Measurements from ENCODE around the gene STAT5B.
"Not testable (repeated sequence)": the region's sequence is repeated elsewhere in the genome, so short reads cannot be mapped to it uniquely, and the experiment has no call there.

The STAT5B gene

DNA sequence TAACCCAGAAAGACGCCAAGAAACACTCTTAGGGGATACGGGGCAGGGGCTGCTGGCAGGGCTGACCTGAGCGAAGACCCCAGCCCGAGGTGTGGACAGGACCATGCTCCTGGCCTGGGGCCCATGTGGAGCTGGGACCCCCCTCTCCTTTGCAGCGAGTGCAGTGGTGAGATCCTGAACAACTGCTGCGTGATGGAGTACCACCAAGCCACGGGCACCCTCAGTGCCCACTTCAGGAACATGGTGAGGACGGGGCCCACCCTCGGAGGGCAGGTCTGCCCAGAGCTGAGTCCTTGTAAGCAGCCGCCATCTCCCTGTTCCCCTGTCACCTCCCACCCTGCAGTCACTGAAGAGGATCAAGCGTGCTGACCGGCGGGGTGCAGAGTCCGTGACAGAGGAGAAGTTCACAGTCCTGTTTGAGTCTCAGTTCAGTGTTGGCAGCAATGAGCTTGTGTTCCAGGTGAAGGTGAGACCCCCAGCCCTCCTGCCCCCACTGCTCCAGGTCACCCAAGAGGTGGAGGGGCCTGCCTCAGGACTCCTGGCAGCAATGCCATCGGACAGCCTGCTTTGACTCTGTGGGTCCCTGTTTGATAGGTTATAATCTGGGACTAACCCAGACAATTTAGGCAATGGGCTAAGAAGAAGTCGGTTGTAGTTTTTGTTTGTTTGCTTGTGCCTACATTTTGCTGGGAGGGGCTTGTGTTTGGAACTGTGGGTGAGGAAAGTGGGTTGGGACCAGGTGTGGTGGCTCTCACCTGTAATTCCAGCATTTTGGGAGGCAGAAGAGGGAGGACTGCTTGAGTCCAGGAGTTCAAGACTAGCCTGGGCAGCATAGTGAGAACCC lies 28.2 kb upstream of the STAT5B start:
- Histone ChIP-seq H3K9ac (ENCODE audit: low read length) (no peak overlapping the region), H3K4me1 (ENCODE audit: control insufficient read depth, low read depth, low read length) (no peaks in the 10 kb centered on the region), H3K4me3 (ENCODE audit: low read length) (no peak overlapping the region), H3K9me3 (ENCODE audit: control insufficient read depth, low read depth, low read length) (no peaks in the 10 kb centered on the region), H3K27me3 (ENCODE audit: control insufficient read depth, insufficient read depth, low read length) (no peaks in the 10 kb centered on the region), H3K36me3 (ENCODE audit: control insufficient read depth, low read depth, low read length) (no peaks in the 10 kb centered on the region), H3K27ac (ENCODE audit: low read length) (no peak overlapping the region)

DNA sequence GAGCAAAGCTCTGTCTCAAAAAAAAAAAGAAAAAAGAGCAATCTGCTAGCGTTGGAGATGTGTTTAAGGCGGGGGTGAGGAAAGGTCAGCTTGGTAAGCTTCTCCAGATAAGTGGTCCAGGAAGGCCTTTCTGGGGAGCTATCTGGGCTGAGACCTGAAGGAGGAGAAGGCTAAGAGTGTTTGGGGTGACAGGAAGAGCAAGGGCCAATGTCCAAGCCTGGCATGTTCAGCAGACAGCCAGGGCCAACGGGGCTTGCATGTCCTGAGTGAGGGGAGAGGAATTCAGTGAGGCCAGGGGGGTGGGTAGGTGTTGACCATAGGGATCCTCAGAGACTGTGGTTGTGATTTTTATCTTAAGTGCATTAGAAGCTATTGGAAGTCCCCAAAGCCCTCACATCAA lies 27.5 kb upstream of the STAT5B start:
- H3K27ac ChIP-seq (ENCODE audit: low read length) = no peak overlapping the region
- no peak overlapping the region for H3K9ac ChIP-seq (ENCODE audit: low read length)
- no peaks in the 10 kb centered on the region for H3K4me1 ChIP-seq (ENCODE audit: control insufficient read depth, low read depth, low read length)
- no peak overlapping the region for H3K4me3 ChIP-seq (ENCODE audit: low read length)
- H3K36me3 ChIP-seq (ENCODE audit: control insufficient read depth, low read depth, low read length) = no peaks in the 10 kb centered on the region
- no peaks in the 10 kb centered on the region for H3K9me3 ChIP-seq (ENCODE audit: control insufficient read depth, low read depth, low read length)
- H3K27me3 ChIP-seq (ENCODE audit: control insufficient read depth, insufficient read depth, low read length) = no peaks in the 10 kb centered on the region

DNA sequence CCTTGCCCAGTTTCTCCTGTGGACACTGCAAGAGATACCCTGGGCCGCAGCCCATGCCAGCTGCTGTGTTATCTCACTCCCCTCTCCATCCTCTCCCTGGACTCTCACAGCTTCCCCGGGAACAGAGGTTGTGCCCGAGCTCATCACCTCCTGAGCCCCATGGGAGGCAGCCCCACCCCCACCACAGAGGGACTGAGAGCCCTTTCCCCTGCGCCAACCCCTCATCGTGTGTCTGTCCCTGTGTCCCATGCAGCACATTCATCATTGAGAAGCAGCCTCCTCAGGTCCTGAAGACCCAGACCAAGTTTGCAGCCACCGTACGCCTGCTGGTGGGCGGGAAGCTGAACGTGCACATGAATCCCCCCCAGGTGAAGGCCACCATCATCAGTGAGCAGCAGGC lies 24.8 kb upstream of the STAT5B start:
- H3K4me3 ChIP-seq (ENCODE audit: low read length) = no peak overlapping the region
- H3K9ac ChIP-seq (ENCODE audit: low read length) = no peak overlapping the region
- no peaks in the 10 kb centered on the region for H3K36me3 ChIP-seq (ENCODE audit: control insufficient read depth, low read depth, low read length)
- H3K9me3 ChIP-seq (ENCODE audit: control insufficient read depth, low read depth, low read length) = no peaks in the 10 kb centered on the region
- no peaks in the 10 kb centered on the region for H3K4me1 ChIP-seq (ENCODE audit: control insufficient read depth, low read depth, low read length)
- H3K27ac ChIP-seq (ENCODE audit: low read length) = no peak overlapping the region
- H3K27me3 ChIP-seq (ENCODE audit: control insufficient read depth, insufficient read depth, low read length) = no peaks in the 10 kb centered on the region

DNA sequence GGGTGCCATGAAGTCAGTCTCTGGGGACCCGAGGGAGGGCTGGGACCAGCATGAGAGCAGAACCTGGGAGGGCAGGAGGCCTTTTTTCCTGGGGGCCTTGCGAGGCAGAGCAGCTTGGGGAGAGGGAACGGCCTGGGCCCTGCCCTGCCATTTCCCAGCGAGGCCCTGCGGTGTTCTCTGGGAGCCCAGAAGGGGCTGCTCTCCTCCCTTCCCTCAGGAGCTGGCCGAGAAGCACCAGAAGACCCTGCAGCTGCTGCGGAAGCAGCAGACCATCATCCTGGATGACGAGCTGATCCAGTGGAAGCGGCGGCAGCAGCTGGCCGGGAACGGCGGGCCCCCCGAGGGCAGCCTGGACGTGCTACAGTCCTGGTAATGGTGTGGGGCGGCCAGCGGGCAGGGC lies 23.7 kb upstream of the STAT5B start:
- not testable (repeated sequence) for H3K4me1 ChIP-seq (ENCODE audit: control insufficient read depth, low read depth, low read length); H3K9ac ChIP-seq (ENCODE audit: low read length); H3K27ac ChIP-seq (ENCODE audit: low read length); H3K9me3 ChIP-seq (ENCODE audit: control insufficient read depth, low read depth, low read length); H3K36me3 ChIP-seq (ENCODE audit: control insufficient read depth, low read depth, low read length); H3K4me3 ChIP-seq (ENCODE audit: low read length); H3K27me3 ChIP-seq (ENCODE audit: control insufficient read depth, insufficient read depth, low read length)

DNA sequence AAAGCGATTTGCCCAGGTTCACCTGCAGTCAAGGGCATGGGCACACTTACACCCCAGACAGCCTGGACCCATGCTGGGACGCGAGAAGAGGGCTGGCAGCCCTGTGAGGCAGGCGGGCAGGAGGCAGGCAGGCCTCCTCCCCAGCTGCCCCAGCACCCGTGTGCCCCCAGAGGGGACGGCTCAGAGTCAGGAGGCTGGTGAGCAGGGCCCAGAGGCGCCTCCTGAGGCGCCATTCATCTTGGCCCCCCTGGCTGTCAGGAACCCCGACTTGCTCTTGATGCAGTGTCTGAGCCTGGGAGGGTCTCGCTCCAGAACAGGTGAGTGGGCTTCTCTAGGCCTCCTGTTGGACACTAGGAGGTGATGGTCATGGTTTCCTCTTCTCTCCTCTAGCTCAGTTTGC lies 23.2 kb upstream of the STAT5B start:
- H3K4me3 ChIP-seq (ENCODE audit: low read length); H3K36me3 ChIP-seq (ENCODE audit: control insufficient read depth, low read depth, low read length); H3K9ac ChIP-seq (ENCODE audit: low read length); H3K9me3 ChIP-seq (ENCODE audit: control insufficient read depth, low read depth, low read length); H3K27ac ChIP-seq (ENCODE audit: low read length); H3K4me1 ChIP-seq (ENCODE audit: control insufficient read depth, low read depth, low read length); H3K27me3 ChIP-seq (ENCODE audit: control insufficient read depth, insufficient read depth, low read length): not testable (repeated sequence)

DNA sequence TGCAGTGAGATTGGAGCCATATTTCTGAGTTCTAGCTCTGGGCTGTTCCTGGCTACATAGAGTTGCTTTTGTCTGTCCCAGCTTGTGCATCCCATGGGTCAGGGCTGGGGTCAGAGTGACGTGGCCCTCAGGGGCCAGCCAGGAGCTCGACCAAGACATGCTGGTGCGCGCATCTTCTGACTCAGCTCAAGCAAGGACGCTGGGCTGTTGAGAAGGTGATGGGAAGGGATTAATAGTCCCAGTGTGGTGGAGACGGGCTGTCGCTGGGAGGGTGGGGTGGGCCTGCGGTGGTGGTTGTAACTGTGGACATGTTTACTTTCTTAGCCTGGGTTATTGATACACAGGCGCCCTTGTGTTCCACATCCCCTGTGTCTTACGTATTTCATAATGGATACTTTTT lies 21.6 kb upstream of the STAT5B start:
- not testable (repeated sequence) for H3K4me1 ChIP-seq (ENCODE audit: control insufficient read depth, low read depth, low read length); H3K27me3 ChIP-seq (ENCODE audit: control insufficient read depth, insufficient read depth, low read length); H3K9me3 ChIP-seq (ENCODE audit: control insufficient read depth, low read depth, low read length); H3K27ac ChIP-seq (ENCODE audit: low read length); H3K36me3 ChIP-seq (ENCODE audit: control insufficient read depth, low read depth, low read length); H3K9ac ChIP-seq (ENCODE audit: low read length); H3K4me3 ChIP-seq (ENCODE audit: low read length)

DNA sequence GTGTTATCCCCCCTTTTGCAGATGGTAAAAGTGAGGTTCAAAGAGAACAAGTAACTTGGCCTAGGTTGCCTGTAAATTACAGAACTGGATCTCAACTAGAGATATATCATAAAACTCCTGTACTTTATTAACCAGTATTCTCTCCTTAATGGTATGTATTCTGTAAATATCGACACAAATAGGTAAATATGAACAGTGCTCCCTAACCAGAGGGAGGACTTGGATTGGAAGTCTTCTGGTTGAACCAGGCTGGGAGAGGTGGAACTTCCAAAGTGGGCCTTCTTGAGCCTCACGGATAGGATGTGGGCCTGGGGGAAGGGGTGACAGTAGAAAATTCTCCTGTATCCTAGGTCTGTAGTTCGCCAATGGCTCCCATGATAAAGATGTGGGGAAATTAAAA lies 19.8 kb upstream of the STAT5B start:
- H3K4me3 ChIP-seq (ENCODE audit: low read length) = no peak overlapping the region
- H3K27me3 ChIP-seq (ENCODE audit: control insufficient read depth, insufficient read depth, low read length) = no peaks in the 10 kb centered on the region
- no peaks in the 10 kb centered on the region for H3K9me3 ChIP-seq (ENCODE audit: control insufficient read depth, low read depth, low read length)
- no peak overlapping the region for H3K27ac ChIP-seq (ENCODE audit: low read length)
- H3K36me3 ChIP-seq (ENCODE audit: control insufficient read depth, low read depth, low read length) = no peaks in the 10 kb centered on the region
- H3K4me1 ChIP-seq (ENCODE audit: control insufficient read depth, low read depth, low read length) = no peaks in the 10 kb centered on the region
- H3K9ac ChIP-seq (ENCODE audit: low read length) = no peak overlapping the region

DNA sequence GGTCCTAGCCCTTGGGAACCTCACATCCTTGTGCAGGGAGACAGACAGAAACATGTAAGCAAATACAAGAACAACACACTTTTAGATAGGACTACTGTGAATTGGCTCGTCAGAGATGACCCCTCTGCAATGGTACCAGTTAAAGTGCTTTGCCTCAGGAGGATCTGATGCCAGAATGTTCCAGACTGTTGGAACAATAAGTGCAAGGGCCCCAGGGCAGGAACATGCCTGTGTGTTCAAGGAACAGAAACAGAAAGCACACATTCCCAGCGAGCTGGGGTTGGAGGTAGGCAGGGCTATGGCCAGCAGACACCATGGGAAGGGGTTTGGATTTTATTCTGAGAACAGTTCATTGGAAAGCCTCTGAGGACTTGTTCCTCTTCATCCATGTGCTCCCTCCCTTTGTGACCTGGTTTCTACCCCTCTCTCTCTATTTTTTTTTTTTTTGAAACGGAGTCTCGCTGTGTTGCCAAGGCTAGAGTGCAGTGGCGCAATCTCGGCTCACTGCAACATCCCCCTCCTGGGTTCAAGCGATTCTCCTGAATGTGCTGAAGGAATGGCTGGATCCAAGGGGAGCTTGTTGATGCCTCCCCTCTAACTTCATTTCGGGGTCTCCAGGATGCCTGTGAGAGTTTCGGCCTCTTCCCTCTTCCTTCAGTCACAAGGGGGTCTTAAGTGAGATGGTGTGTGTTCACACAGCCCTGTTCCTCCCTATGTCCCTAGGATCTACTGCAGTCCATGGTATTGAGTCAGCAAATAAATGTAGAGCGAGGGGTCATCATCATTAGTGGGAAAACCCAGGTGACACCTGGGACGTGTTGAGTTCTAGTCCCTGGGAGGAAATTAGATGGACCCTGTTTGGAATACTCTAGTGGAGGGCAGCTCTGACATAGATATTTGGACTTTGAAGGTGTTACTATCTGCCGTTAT lies 18.5 kb upstream of the STAT5B start:
- no peaks in the 10 kb centered on the region for H3K4me1 ChIP-seq (ENCODE audit: control insufficient read depth, low read depth, low read length)
- no peak overlapping the region for H3K4me3 ChIP-seq (ENCODE audit: low read length)
- no peak overlapping the region for H3K27ac ChIP-seq (ENCODE audit: low read length)
- H3K36me3 ChIP-seq (ENCODE audit: control insufficient read depth, low read depth, low read length) = no peaks in the 10 kb centered on the region
- no peak overlapping the region for H3K9ac ChIP-seq (ENCODE audit: low read length)
- H3K9me3 ChIP-seq (ENCODE audit: control insufficient read depth, low read depth, low read length) = no peaks in the 10 kb centered on the region
- peaks cover 7% of the 10 kb centered on the region for H3K27me3 ChIP-seq (ENCODE audit: control insufficient read depth, insufficient read depth, low read length)

DNA sequence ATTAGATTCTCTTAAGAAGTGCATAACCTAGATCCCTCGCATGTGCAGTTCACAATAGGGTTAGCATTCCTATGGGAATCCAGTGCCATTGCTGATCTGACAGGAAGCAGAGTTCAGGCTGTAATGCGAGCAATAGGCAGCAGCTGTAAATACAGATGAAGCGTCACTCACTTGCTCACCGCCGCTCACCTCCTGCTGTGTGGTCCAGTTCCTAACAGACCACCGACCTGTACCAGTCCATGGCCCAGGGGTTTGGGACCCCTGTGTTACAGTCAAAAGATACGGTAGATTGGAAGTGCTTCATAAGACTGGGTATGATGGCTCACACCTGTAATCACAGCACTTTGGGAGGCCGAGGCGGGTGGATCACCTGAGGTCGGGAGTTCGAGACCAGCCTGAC lies 14.9 kb upstream of the STAT5B start:
- H3K27ac ChIP-seq (ENCODE audit: low read length) = no peak overlapping the region
- H3K36me3 ChIP-seq (ENCODE audit: control insufficient read depth, low read depth, low read length) = no peaks in the 10 kb centered on the region
- H3K27me3 ChIP-seq (ENCODE audit: control insufficient read depth, insufficient read depth, low read length) = peaks cover 38% of the 10 kb centered on the region
- H3K9ac ChIP-seq (ENCODE audit: low read length) = no peak overlapping the region
- no peaks in the 10 kb centered on the region for H3K9me3 ChIP-seq (ENCODE audit: control insufficient read depth, low read depth, low read length)
- peaks cover 7% of the 10 kb centered on the region for H3K4me1 ChIP-seq (ENCODE audit: control insufficient read depth, low read depth, low read length)
- H3K4me3 ChIP-seq (ENCODE audit: low read length) = no peak overlapping the region

DNA sequence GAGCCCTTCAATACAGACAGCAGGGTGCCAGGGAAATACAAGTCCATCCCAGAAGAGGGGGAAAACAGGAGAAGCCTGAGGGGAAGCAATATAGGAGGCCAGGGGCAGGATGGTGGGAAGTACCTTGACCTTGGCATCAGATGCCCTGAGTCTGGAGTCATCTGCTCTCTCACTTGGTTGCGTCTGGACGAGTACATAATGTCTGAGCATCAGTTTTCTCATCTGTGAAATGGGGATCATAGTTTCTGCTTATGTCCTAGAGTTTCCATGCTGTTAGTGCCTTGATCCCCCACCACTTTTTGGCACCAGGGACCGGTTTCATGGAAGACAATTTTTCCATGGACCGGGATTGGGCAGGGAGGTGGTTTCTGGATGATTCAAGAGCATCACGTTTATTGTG lies 14.4 kb upstream of the STAT5B start:
- Histone ChIP-seq H3K9me3 (ENCODE audit: control insufficient read depth, low read depth, low read length) (no peaks in the 10 kb centered on the region), H3K9ac (ENCODE audit: low read length) (no peak overlapping the region), H3K4me1 (ENCODE audit: control insufficient read depth, low read depth, low read length) (peaks cover 7% of the 10 kb centered on the region), H3K36me3 (ENCODE audit: control insufficient read depth, low read depth, low read length) (no peaks in the 10 kb centered on the region), H3K27me3 (ENCODE audit: control insufficient read depth, insufficient read depth, low read length) (peaks cover 38% of the 10 kb centered on the region), H3K27ac (ENCODE audit: low read length) (no peak overlapping the region), H3K4me3 (ENCODE audit: low read length) (no peak overlapping the region)

DNA sequence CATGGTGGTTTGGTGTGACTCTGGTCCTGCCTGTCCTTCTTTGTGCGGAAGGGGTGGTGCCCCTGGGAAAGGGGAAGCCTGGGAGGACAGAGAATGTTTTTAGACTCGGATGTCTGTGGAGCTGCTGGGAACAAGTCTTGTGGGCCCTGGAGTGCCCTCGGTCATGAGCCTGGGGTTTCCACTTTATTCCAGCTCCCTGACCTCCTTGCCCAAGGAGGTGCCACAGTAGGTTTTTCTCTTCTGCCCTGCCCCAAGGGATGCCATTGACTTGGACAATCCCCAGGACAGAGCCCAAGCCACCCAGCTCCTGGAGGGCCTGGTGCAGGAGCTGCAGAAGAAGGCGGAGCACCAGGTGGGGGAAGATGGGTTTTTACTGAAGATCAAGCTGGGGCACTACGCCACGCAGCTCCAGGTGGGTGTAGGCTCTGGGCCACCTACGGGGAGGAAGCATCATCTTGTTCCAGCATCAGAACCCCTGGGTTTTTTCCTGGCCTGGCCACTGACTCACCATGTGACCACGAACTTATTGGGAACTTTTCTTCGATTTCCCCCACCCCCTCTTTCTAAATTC lies 13.5 kb upstream of the STAT5B start:
- H3K4me3 ChIP-seq (ENCODE audit: low read length) = no peak overlapping the region
- no peak overlapping the region for H3K27ac ChIP-seq (ENCODE audit: low read length)
- no peaks in the 10 kb centered on the region for H3K36me3 ChIP-seq (ENCODE audit: control insufficient read depth, low read depth, low read length)
- H3K27me3 ChIP-seq (ENCODE audit: control insufficient read depth, insufficient read depth, low read length) = peaks cover 38% of the 10 kb centered on the region
- H3K9me3 ChIP-seq (ENCODE audit: control insufficient read depth, low read depth, low read length) = no peaks in the 10 kb centered on the region
- H3K4me1 ChIP-seq (ENCODE audit: control insufficient read depth, low read depth, low read length) = peaks cover 7% of the 10 kb centered on the region
- H3K9ac ChIP-seq (ENCODE audit: low read length) = no peak overlapping the region
